ENCODE data around the gene MEOX1. TPM values are rescaled to one million over a fixed set of nuclear protein-coding genes. Genes with fewer than 3 reads are reported as not detected.

The MEOX1 gene
- total RNA-seq, 2 donors from 2014 or later: 0.64 to 4.1 TPM

- no peaks in the 10 kb centered on the region for H3K36me3 ChIP-seq
- intact Hi-C loops (cut with DNase I): no loop called here
- no peak for DNase-seq
- no peaks in the 10 kb centered on the region for H3K9me3 ChIP-seq
- no peak overlapping the region for H3K4me3 ChIP-seq
- TF ChIP-seq, protein P1, sequence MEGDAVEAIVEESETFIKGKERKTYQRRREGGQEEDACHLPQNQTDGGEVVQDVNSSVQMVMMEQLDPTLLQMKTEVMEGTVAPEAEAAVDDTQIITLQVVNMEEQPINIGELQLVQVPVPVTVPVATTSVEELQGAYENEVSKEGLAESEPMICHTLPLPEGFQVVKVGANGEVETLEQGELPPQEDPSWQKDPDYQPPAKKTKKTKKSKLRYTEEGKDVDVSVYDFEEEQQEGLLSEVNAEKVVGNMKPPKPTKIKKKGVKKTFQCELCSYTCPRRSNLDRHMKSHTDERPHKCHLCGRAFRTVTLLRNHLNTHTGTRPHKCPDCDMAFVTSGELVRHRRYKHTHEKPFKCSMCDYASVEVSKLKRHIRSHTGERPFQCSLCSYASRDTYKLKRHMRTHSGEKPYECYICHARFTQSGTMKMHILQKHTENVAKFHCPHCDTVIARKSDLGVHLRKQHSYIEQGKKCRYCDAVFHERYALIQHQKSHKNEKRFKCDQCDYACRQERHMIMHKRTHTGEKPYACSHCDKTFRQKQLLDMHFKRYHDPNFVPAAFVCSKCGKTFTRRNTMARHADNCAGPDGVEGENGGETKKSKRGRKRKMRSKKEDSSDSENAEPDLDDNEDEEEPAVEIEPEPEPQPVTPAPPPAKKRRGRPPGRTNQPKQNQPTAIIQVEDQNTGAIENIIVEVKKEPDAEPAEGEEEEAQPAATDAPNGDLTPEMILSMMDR (IDR thresholded peaks at IDR 0.05): no peak
- H3K9ac ChIP-seq (ENCODE audit: low read depth in 2 of 2, low read length in 2 of 2): no peak overlapping the region
- no peak overlapping the region for H3K27ac ChIP-seq
- H3K4me1 ChIP-seq: no peaks in the 10 kb centered on the region
- no peaks in the 10 kb centered on the region for H3K27me3 ChIP-seq
These were observed 9.6 kb downstream of the MEOX1 start for GRCh38 chr17:43652124-43652480.

GRCh38 chr17:43650471-43650870 is 11.3 kb downstream of the MEOX1 start:
- peaks cover 12% of the 10 kb centered on the region for H3K27me3 ChIP-seq
- no peak for DNase-seq
- no peaks in the 10 kb centered on the region for H3K4me1 ChIP-seq
- intact Hi-C loops (cut with DNase I): no loop called here
- no peaks in the 10 kb centered on the region for H3K36me3 ChIP-seq
- H3K4me3 ChIP-seq: no peak overlapping the region
- TF ChIP-seq, protein P1 (IDR thresholded peaks at IDR 0.05): no peak
- H3K9me3 ChIP-seq: no peaks in the 10 kb centered on the region
- no peak overlapping the region for H3K9ac ChIP-seq (ENCODE audit: low read depth in 2 of 2, low read length in 2 of 2)
- no peak overlapping the region for H3K27ac ChIP-seq

GRCh38 chr17:43648916-43649315 is 12.8 kb downstream of the MEOX1 start:
- Histone ChIP-seq H3K9ac (ENCODE audit: low read depth in 2 of 2, low read length in 2 of 2) (no peak overlapping the region), H3K36me3 (no peaks in the 10 kb centered on the region), H3K27me3 (peaks cover 12% of the 10 kb centered on the region), H3K4me1 (no peaks in the 10 kb centered on the region), H3K9me3 (no peaks in the 10 kb centered on the region), H3K27ac (no peak overlapping the region), H3K4me3 (no peak overlapping the region)
- TF ChIP-seq, protein P1 (IDR thresholded peaks at IDR 0.05): no peak
- no peak for DNase-seq
- intact Hi-C loops (cut with DNase I): no loop called here

GRCh38 chr17:43645765-43646481 is 15.8 kb downstream of the MEOX1 start:
- TF ChIP-seq, protein P1 (IDR thresholded peaks at IDR 0.05): no peak
- intact Hi-C loops (cut with DNase I): no loop called here
- peak overlapping the region; percentile 12 to 26 for H3K9ac ChIP-seq (ENCODE audit: low read depth in 2 of 2, low read length in 2 of 2)
- peak overlapping the region; percentile 34 for H3K4me3 ChIP-seq
- H3K4me1 ChIP-seq: no peaks in the 10 kb centered on the region
- H3K9me3 ChIP-seq: no peaks in the 10 kb centered on the region
- DNase-seq: peak; percentile 36
- no peaks in the 10 kb centered on the region for H3K36me3 ChIP-seq
- H3K27ac ChIP-seq: peak overlapping the region; percentile 36
- H3K27me3 ChIP-seq: peaks cover 12% of the 10 kb centered on the region

- Histone ChIP-seq H3K4me3 (no peak overlapping the region), H3K27ac (peak overlapping the region; percentile 36), H3K27me3 (peaks cover 12% of the 10 kb centered on the region), H3K9me3 (no peaks in the 10 kb centered on the region), H3K4me1 (no peaks in the 10 kb centered on the region), H3K9ac (ENCODE audit: low read depth in 2 of 2, low read length in 2 of 2) (peak overlapping the region in 1 of 2 donors; percentile 26), H3K36me3 (no peaks in the 10 kb centered on the region)
- intact Hi-C loops (cut with DNase I): no loop called here
- TF ChIP-seq, protein P1 (IDR thresholded peaks at IDR 0.05): no peak
- DNase-seq: no peak
These were observed 16.3 kb downstream of the MEOX1 start for GRCh38 chr17:43645450-43645764.
